Right lobe of liver (tissue), 4 donors: ENCODE measurements around the gene RBKS.

Experiments used
- POLR2A ChIP-seq: fragments of 450-650 bp; IDR thresholded peaks from one replicate; pipeline ENCODE4 v1.6.1; 2017; ENCODE audit warnings: antibody characterized with exemption, mild to moderate bottlenecking
- TF ChIP-seq, protein P1 (sequence below), 4 donors: fragments of 200-600 bp in 3 of 4; fragments of 450-650 bp in 1 of 4; IDR thresholded peaks; one replicate each; pipeline versions ENCODE4 v1.5.1 to v1.8.0; 2016 to 2022; ENCODE audit warnings: antibody characterized with exemption in 4 of 4, mild to moderate bottlenecking in 2 of 4
- donor health status: DM: no; HTN: no; CAD: no.
- donor health status: DM: no; HTN: no; CAD: no.
- donor health status: DM: no; HTN: yes; CAD: no.

DNA sequence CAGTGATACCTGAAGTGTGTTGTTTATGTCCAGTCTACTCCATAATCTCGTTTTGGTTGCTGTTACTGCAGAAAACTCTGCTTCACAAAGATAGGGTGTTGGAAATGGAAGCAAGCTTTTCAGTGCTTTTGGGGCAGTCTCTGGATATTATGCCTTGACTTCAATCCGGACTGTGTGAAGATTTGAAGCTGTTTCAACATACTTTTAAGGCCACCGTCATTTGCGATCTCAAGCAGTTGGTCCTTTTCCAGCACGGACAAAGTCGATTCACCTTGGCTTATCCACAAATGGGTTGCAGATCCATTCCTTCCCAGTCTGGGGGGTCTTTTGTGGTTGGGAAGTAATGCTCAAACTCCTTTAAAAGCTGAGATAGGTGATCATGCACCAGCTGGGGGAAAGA lies 20.4 kb downstream of the RBKS start:
- TF ChIP-seq, protein P1, sequence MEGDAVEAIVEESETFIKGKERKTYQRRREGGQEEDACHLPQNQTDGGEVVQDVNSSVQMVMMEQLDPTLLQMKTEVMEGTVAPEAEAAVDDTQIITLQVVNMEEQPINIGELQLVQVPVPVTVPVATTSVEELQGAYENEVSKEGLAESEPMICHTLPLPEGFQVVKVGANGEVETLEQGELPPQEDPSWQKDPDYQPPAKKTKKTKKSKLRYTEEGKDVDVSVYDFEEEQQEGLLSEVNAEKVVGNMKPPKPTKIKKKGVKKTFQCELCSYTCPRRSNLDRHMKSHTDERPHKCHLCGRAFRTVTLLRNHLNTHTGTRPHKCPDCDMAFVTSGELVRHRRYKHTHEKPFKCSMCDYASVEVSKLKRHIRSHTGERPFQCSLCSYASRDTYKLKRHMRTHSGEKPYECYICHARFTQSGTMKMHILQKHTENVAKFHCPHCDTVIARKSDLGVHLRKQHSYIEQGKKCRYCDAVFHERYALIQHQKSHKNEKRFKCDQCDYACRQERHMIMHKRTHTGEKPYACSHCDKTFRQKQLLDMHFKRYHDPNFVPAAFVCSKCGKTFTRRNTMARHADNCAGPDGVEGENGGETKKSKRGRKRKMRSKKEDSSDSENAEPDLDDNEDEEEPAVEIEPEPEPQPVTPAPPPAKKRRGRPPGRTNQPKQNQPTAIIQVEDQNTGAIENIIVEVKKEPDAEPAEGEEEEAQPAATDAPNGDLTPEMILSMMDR (IDR thresholded peaks at IDR 0.05): no peak
- TF ChIP-seq POLR2A: no peak
